Stimulated activated naive CD4-positive, alpha-beta T cell treated with Interleukin-2 at 50 U/mL for 16 hours (primary cell): ENCODE measurements around the gene PFDN6.

Experiments
- DNase-seq: peaks from one replicate; lab custom pipeline; 2025; lab: John Stamatoyannopoulos, UW

The PFDN6 gene

DNA sequence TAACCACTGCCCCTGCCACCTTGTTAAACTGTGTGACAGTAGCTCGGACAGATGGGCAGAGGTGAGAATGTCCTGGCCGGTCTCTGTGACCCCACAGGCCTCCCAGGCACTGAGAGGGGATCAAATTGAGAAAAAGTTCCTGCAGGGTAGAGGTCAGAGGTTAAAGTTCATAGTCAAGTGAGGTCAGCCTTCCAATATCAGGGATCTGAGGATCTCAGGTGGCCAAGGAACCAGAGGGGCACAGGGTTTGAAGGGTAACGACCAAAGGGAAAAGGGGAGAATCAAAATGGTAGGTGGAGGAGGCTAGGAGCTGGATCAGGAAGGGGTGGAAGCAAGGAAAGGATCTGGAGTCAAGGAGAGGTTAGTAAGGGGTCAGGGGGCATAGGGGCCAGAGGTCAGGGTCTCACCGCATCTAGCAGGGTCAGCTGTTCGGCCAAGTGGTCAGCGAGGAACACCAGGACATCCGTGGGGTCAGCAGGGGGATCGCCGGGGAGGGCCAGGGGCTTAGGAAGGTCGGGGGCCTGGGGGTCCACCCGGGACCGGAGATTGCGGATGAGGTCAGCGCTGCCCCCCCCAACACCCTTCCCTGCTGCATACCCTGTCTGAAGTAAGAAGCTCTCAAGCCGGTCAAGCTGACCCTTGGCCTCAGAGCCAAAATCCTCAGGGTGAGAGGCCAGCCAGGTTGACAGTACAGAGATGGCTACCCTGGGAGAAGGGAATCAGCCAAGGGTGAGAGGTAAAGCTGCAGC, 6.4 kb downstream of the PFDN6 start:
- DNase-seq, result no peak

GRCh38 chr6:33296797-33297405, 7.5 kb downstream of the PFDN6 start:
- no peak for DNase-seq

- DNase-seq, result no peak
These were observed 8.1 kb downstream of the PFDN6 start for GRCh38 chr6:33297406-33297955.

GRCh38 chr6:33297956-33298772, 8.8 kb downstream of the PFDN6 start:
- peak; percentile 55 for DNase-seq

DNA sequence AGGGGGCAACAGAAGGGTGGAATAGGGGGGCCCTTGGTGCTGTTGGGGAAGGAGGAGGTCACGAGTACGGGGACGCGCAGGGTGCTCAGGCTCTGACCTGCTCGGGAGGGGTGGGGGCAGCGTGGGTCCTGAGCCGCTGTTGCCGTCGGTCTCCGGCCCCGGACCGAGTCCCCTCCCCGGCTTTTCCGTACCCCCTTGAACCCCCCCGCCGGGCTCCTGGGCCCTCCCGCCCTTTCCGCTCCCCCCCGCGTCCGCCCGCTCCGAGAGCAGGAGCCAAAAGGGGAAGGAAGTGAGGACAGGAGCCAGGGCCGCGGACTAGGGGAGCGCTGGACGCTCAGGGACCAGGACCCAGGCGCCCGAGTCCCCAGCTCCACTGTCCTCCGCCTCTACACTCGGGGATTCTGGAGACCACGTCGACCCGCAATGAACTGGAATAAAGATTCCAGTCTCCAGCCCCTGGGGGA, 9.4 kb downstream of the PFDN6 start, which contains the start of gene RGL2:
Gene RGL2, minus strand, starts transcription at position 170 of the 464 bp plus-strand sequence. CDS start 332 bp downstream, outside the sequence.
- peak; percentile 48 for DNase-seq

- peak; percentile 88 for DNase-seq
These were observed 10.0 kb downstream of the PFDN6 start for GRCh38 chr6:33299237-33299944.

GRCh38 chr6:33301877-33302276, 12.5 kb downstream of the PFDN6 start:
- DNase-seq, result no peak

DNA sequence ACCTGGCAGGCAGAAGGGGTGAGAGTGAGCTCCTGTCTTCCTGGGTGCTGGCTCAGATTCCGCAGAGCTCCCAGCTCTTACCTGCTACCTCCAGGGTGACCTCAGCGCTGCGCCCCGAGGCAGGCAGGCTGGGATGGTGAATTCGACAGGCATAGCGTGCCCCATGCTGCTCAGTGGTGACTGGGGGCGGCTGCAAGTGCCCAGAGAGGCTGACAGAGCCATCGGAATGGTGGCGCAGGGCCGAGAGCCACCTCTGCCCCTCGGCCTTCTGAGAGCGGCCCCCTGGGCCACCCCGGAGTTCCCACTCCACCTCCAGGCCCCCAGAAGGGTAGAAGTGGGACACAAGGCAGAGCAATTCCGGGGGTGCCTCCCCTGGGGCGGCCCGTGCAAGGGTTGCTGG, 14.8 kb downstream of the PFDN6 start:
- no peak for DNase-seq

DNA sequence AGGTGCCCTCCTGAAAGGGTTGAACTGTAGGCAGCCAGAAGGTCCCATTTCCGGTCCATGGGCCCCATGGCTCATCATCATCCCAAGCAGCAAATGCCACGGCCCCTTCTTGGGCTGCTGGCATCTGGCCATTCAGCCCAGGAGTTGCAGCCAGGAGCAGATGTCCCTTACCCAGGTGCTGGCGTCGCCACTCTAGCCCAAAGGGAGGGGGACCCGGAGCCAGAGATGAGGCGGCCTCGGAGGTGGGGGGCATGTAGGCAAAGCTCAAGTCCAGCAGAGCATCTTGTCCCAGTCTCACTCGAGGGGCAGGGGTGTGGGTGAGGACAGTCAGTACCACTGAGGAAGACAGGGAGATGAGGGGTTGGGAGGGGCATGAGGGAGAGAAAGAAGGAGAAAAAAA, 15.7 kb downstream of the PFDN6 start:
- no peak for DNase-seq

DNA sequence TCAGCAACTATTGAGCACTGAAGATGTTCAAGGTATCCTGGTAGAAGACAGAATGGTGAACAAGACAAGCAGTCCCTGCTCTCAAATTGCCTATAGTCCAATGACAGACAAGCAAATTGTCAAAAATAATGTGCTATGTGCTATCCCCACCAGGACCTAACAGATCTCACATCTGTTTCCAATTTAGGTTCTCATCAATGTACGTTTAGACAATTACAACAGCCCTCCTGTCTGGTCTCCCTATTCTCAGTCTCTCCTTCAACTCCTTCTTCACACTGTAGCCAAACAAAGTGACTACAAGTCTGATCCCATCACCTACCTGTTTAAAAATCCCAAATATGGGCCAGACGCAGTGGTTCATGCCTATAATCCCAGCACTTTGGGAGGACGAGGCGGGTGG, 17.0 kb downstream of the PFDN6 start:
- no peak for DNase-seq

DNA sequence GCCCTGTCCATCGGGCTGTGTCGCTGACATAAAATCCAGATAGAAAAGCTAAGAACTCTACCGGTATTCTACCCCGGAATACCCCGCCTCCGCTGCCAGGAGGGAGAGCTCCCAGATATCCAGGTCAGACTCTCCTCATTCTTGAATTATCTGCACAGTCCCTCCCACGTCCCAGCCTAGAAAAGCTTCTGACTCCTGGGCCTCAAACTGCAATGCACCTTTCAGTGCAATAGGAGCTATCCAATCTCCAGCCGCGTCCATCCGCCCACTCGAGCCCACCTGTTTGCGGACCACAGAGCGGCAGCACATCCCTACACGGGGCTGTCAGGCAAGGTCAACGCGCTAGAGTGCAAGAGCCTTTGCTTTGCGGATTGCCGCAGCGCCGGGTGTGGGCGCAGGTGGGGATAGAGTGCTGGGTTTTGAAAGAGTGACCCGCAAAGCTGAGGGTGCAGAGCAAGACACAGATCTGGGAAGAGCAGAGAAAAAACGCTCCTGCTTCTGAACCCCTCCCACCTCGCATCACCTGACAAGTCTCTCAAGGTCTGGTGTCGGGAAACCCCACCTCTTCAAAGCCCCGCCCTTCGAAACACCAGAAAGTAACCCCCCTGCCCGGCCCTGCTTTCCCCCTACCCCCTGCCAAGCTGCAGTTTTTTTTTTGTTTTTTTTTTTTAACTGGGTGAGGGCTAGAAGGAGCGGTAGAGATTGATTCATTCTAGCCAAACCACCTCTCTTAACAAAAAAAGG, 23.1 kb downstream of the PFDN6 start:
- DNase-seq, result peak; percentile 86

GRCh38 chr6:33313105-33313708, 23.8 kb downstream of the PFDN6 start:
- DNase-seq, result peak; percentile 47

DNA sequence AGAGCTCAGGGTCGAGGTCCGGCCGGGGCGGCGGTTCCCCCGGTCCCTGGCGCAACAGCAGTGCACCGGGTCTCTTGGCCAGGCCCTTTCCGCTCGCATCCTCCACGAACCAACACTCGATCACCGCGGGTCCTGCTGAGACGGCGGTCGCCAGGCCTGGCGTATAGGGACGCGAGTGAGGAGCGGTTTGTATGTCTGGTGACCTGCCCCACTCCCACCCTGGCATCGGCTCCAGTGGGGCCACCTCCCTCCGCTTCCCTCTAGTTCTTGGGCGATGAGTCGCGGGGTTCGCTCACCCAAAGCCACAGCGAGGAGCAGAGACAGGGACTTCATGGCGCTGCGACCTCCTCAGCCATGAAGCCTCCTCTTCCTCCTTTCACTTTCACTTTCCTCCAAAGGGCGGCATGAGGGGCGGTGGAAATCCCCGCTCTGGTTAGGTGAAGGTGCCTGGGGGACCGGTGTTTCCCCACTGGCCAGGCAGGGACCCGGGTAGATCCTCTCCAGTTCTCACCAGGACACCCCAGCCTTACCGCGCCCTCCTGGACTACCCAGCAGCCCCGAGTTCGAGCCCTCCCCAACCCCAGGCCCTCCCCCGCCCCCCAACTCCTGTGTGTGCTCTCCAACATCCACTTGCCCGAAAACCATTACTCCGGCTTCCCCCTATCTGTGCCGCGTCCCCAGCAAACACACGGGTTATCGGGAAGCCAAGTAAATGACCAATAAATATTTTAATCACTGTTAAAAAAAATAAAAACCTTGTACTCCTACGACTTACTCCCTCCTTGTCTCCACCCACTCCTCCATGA, 24.5 kb downstream of the PFDN6 start, which contains the start of gene TAPBP:
Gene TAPBP, minus strand, starts transcription at position 370 of the 806 bp plus-strand sequence. Its CDS starts 37 bp downstream, at position 333.
- peak; percentile 85 for DNase-seq

GRCh38 chr6:33314515-33314942, 25.1 kb downstream of the PFDN6 start:
- DNase-seq, result peak; percentile 75

- no peak for DNase-seq
These were observed 25.8 kb downstream of the PFDN6 start for GRCh38 chr6:33314943-33315792.

DNA sequence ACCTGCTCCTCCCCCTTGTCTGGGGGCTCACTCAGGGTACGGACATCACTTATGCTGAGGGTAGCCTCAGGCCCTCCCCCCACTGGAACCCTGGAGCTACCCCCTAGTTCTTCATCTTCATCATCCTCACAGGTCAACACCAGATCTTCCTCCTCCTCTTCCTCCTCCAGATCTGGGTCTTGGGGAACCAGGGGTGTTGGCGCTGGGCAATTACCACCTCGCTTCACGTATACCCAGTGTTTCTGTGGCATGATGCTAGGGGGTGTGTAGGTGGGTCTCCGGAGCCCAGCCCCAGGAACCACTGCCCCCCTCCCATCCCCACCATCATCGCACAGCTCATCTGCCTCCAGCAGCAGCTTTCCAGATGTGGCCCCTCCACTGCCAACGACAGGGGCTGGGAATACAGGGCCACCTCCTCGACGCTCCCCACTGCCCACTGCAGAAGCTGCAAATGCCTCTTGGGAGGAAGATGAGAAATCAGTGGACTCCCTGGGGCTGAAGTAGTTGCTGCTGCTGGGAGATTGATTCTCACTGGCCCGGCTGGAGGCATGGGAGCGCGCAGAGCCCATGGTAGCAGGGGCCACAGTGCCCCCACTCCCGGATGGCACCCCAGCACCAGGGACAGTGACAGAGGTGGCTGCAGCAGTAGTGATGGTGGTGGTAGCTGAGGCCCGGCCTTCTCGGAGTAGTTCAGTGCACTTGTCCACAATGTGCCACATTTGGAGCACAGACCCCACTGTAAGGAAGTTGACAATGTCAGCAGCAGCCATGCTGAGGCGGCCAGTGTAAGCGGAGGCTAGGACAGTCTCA, 26.6 kb downstream of the PFDN6 start:
- no peak for DNase-seq

- no peak for DNase-seq
These were observed 27.4 kb downstream of the PFDN6 start for GRCh38 chr6:33316603-33317418.
